Right atrium auricular region (tissue), 2 donors: ENCODE results near the gene HEXD. TPM values are rescaled to one million over a fixed set of nuclear protein-coding genes. Genes with fewer than 3 reads are reported as not detected.

Source experiments
- DNase-seq: peaks from one replicate; pipeline ENCODE4 v3.0.0-alpha.2; 2019; ENCODE audit warnings: low spot score
- H3K27ac ChIP-seq, 2 donors: fragments of 200-600 bp; sonication (generic); 1 replicate in 1 of 2; 2 replicates in 1 of 2; pipeline ENCODE4 v1.5.1; 2016 to 2019
- H3K27me3 ChIP-seq, 2 donors: fragments of 200-600 bp; sonication (generic); one replicate each; pipeline versions ENCODE4 v1.5.1 to v1.6.0; 2017 to 2019
- H3K36me3 ChIP-seq: fragments of 200-600 bp; sonication (generic); one replicate; pipeline ENCODE4 v1.5.1; 2016
- H3K4me1 ChIP-seq, 2 donors: fragments of 200-600 bp; sonication (generic); one replicate each; pipeline versions ENCODE4 v1.5.1 to v1.6.0; 2017 to 2019
- H3K4me3 ChIP-seq, 2 donors: fragments of 200-600 bp; sonication (generic); 1 replicate in 1 of 2; 2 replicates in 1 of 2; pipeline ENCODE4 v1.5.1; 2017 to 2019; ENCODE audit warnings: mild to moderate bottlenecking in 1 of 2, moderate library complexity in 1 of 2
- H3K9me3 ChIP-seq, 2 donors: fragments of 200-600 bp; sonication (generic); one replicate each; pipeline ENCODE4 v1.5.1; 2019
- total RNA-seq, 2 donors: library from RNA; depleted of rRNA; stranded (reverse); fragments of >200 nt; gene quantifications; one replicate each; pipeline ENCODE4 v1.1.0, GENCODE V29; 2016
- TF ChIP-seq, protein P1 (sequence below), 2 donors: fragments of 200-600 bp; sonication (generic); IDR thresholded peaks; one replicate each; pipeline ENCODE4 v1.5.1; 2019; ENCODE audit warnings: antibody characterized with exemption in 2 of 2

The HEXD gene
- total RNA-seq, 2 donors from 2014 or later = 11.3 to 15.6 TPM

DNA sequence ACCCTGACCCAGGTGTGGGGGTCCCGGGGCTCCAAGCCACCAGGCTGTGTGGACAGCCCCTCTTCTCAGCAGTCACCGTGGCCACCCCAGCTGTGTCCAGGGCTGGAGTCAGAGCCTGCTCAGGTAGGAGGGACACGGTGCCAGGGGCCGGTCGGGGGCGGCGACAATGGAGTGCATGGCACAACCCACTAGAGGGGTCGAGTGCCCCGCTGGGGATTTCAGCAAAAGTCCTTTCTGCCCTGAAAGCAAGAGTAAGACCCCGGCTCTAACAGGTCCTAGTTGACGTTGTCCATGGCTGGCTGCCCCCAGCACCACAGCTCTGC is 35.3 kb upstream of the HEXD start:
- Histone ChIP-seq H3K9me3 (no peaks in the 10 kb centered on the region), H3K27ac (no peak overlapping the region), H3K27me3 (no peaks in the 10 kb centered on the region), H3K4me3 (no peak overlapping the region), H3K36me3 (no peaks in the 10 kb centered on the region), H3K4me1 (peaks cover 0 to 30% of the 10 kb centered on the region in 2 donors)
- TF ChIP-seq, protein P1, sequence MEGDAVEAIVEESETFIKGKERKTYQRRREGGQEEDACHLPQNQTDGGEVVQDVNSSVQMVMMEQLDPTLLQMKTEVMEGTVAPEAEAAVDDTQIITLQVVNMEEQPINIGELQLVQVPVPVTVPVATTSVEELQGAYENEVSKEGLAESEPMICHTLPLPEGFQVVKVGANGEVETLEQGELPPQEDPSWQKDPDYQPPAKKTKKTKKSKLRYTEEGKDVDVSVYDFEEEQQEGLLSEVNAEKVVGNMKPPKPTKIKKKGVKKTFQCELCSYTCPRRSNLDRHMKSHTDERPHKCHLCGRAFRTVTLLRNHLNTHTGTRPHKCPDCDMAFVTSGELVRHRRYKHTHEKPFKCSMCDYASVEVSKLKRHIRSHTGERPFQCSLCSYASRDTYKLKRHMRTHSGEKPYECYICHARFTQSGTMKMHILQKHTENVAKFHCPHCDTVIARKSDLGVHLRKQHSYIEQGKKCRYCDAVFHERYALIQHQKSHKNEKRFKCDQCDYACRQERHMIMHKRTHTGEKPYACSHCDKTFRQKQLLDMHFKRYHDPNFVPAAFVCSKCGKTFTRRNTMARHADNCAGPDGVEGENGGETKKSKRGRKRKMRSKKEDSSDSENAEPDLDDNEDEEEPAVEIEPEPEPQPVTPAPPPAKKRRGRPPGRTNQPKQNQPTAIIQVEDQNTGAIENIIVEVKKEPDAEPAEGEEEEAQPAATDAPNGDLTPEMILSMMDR (IDR thresholded peaks at IDR 0.05) = no peak
- no peak for DNase-seq

DNA sequence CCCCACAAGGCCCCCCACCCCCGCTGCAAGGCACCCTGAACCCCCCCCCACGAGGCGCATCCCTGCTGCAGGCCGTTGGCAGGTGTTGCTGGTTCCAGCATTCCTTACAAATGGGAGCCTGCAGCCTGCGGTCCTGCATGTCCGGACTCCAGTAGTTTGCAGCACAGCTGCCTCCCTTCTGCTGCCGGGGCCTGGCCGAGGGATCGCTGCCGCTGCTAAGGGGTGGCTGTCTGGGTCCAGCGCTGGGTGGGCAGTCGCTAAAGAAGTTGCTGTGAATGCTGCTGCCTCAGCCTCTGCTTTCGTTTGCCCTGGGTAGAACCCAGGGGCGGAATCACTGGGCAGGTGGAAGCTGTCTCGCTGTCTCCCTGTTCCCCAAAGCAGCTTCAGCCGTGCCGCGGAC is 34.7 kb upstream of the HEXD start:
- TF ChIP-seq, protein P1 (IDR thresholded peaks at IDR 0.05) = no peak
- Histone ChIP-seq H3K9me3 (no peaks in the 10 kb centered on the region), H3K4me3 (no peak overlapping the region), H3K27ac (no peak overlapping the region), H3K27me3 (no peaks in the 10 kb centered on the region), H3K36me3 (no peaks in the 10 kb centered on the region), H3K4me1 (peaks cover 0 to 35% of the 10 kb centered on the region in 2 donors)
- no peak for DNase-seq

DNA sequence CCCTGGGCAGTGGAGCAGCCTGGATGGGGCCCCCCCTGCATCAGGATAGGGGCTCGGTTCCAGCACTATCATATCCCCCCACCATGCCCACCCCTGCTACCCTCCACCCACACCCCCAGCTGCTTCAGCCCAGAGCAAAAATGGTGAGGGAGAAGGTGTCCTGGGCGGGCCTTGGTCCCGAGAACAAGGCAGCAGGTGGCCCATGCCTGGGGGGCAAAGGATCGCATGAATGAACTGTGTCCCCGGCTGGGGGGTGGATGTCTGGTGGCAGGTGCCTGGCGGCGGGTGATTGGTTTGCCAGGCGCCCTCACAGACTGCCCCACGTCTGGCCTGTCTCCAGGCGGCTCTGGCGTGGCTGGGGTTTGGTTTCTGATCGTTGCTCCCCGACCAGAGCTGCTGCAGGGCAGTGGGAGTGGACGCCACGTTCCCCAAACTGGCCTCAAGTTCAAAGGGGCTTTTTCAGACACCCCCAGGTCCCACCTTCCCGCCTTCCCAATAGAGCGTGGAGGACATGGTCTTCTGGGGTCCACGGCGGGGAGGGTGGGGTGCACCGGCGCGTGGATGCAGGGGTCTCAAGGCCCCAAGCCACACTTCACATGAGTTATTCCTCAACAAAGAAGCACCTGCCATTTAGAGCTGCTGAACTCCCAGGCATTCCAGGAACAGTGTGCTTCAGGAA is 34.0 kb upstream of the HEXD start:
- TF ChIP-seq, protein P1 (IDR thresholded peaks at IDR 0.05) = no peak
- Histone ChIP-seq H3K4me3 (no peak overlapping the region), H3K36me3 (no peaks in the 10 kb centered on the region), H3K9me3 (no peaks in the 10 kb centered on the region), H3K27ac (peak overlapping the region in 1 of 2 donors; percentile 64), H3K27me3 (no peaks in the 10 kb centered on the region), H3K4me1 (peaks cover 0 to 36% of the 10 kb centered on the region in 2 donors)
- DNase-seq = no peak

DNA sequence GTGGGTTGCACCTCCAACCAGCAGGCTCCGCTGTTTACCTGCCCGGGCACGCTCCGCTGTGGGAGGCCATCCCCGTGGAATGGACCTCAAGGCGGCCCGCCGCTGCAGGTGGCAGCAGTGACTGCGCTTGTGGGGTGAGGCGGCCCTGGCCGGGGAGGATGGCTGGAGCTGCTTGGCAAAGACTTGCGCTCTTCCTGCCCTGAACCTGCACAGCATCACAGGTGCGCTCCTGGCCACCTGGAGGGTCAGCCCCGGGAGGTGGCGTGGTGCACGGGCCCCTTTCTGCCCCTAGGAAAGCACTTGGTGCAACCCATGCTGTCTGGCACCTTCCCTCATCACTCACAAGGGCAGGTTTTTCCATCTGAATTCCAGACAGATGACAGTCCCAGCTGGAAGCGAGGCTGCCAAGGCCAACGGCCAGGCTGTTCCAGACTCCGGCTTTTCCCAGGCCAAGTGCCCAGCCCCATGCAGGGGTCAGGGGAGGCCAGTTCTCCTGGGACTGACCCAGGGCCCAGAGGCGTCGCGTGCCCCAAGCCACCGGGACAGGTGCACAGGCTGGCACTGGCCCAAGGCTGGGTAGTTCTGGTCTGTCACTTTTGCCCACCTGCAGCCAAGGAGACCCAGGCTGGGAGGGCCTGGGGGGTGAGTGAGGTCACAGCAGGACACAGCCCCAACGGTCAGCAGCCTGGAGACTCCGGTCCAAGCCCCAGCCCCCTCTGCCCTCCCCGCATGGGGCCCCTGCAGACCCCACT is 33.2 kb upstream of the HEXD start:
- H3K36me3 ChIP-seq = no peaks in the 10 kb centered on the region
- no peak for DNase-seq
- H3K4me1 ChIP-seq = peaks cover 0 to 32% of the 10 kb centered on the region in 2 donors
- no peaks in the 10 kb centered on the region for H3K27me3 ChIP-seq
- H3K4me3 ChIP-seq = no peak overlapping the region
- TF ChIP-seq, protein P1 (IDR thresholded peaks at IDR 0.05) = no peak
- H3K9me3 ChIP-seq = no peaks in the 10 kb centered on the region
- peak overlapping the region in 1 of 2 donors; percentile 64 for H3K27ac ChIP-seq

DNA sequence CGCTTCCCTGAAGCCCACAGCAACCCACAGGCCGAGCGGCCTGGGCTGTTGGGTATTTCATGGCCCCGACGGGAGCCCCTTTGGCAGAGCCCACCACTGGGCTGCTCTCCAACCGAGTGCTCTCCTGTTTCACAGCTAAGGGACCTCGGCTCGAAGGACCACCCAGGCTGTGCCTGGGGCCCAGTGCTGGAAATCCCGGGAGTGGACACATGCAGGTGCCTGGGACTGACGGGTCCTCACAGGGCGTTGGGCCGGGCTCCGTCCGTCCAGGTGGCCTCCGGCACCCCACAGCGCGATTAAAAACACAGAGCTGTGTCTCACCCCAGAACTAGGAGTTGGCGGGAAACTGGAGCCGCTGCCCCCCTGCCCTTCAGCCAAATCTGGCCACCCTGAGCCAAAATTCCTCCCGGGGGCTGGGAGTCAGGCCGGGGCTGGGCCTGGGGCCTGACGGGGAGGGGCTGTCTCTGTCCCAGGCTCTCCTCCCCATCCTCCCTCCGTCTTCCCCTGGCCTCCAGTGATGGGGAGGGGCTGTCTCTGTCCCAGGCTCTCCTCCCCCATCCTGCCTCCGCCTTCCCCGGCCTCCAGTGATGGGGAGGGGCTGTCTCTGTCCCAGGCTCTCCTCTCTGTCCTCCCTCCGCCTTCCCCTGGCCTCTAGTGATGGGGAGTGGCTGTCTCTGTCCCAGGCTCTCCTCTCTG is 32.4 kb upstream of the HEXD start:
- Histone ChIP-seq H3K36me3 (no peaks in the 10 kb centered on the region), H3K4me1 (peaks cover 0 to 32% of the 10 kb centered on the region in 2 donors), H3K9me3 (no peaks in the 10 kb centered on the region), H3K27me3 (no peaks in the 10 kb centered on the region), H3K4me3 (no peak overlapping the region), H3K27ac (peak overlapping the region in 1 of 2 donors; percentile 64)
- DNase-seq = no peak
- TF ChIP-seq, protein P1 (IDR thresholded peaks at IDR 0.05) = no peak
